Nucleus accumbens (tissue), 56 donors: Measurements from ENCODE around the gene HS6ST3.

Experiments used
- DNase-seq, 56 donors: peaks; one replicate each; lab custom pipeline; 2025; lab: John Stamatoyannopoulos, UW

HS6ST3 gene

GRCh38 chr13:96690998-96691397 lies 601.1 kb downstream of the HS6ST3 start:
- no peak for DNase-seq

GRCh38 chr13:96696389-96696900 lies 606.5 kb downstream of the HS6ST3 start:
- DNase-seq, result no peak

- no peak for DNase-seq
These were observed 610.8 kb downstream of the HS6ST3 start for GRCh38 chr13:96700657-96701056.

- DNase-seq, result no peak
These were observed 617.2 kb downstream of the HS6ST3 start for GRCh38 chr13:96707146-96707545.

GRCh38 chr13:96710166-96710862 lies 620.4 kb downstream of the HS6ST3 start:
- no peak for DNase-seq

- no peak for DNase-seq
These were observed 630.5 kb downstream of the HS6ST3 start for GRCh38 chr13:96720446-96720845.

- no peak for DNase-seq
These were observed 636.7 kb downstream of the HS6ST3 start for GRCh38 chr13:96726651-96727050.

- no peak for DNase-seq
These were observed 638.6 kb downstream of the HS6ST3 start for GRCh38 chr13:96728463-96728862.

- no peak for DNase-seq
These were observed 640.8 kb downstream of the HS6ST3 start for GRCh38 chr13:96730676-96731075.

- no peak for DNase-seq
These were observed 644.6 kb downstream of the HS6ST3 start for GRCh38 chr13:96734499-96734898.

- DNase-seq, result no peak
These were observed 651.9 kb downstream of the HS6ST3 start for GRCh38 chr13:96741779-96742178.

GRCh38 chr13:96743296-96744089 lies 653.6 kb downstream of the HS6ST3 start:
- DNase-seq, result no peak

GRCh38 chr13:96744367-96745331 lies 654.7 kb downstream of the HS6ST3 start:
- DNase-seq, result no peak

GRCh38 chr13:96746886-96747285 lies 657.0 kb downstream of the HS6ST3 start:
- no peak for DNase-seq

GRCh38 chr13:96749825-96750224 lies 659.9 kb downstream of the HS6ST3 start:
- no peak for DNase-seq

GRCh38 chr13:96751089-96751488 lies 661.2 kb downstream of the HS6ST3 start:
- no peak for DNase-seq

GRCh38 chr13:96762876-96763275 lies 673.0 kb downstream of the HS6ST3 start:
- DNase-seq, result no peak

- no peak for DNase-seq
These were observed 676.4 kb downstream of the HS6ST3 start for GRCh38 chr13:96766306-96766705.

GRCh38 chr13:96768524-96768923 lies 678.6 kb downstream of the HS6ST3 start:
- DNase-seq, result no peak

GRCh38 chr13:96769874-96770273 lies 680.0 kb downstream of the HS6ST3 start:
- no peak for DNase-seq
